GM23248 (cell line): ENCODE measurements around the gene RWDD2A.

Experiments used
- EZH2 ChIP-seq: fragments of 200-600 bp; sonication (generic); IDR thresholded peaks from 2 replicates; pipeline ENCODE4 v1.6.1; 2018; ENCODE audit warnings: antibody characterized with exemption, mild to moderate bottlenecking; ENCODE audit not compliant: insufficient read depth, poor library complexity, severe bottlenecking
- EZH2phosphoT487 ChIP-seq: fragments of 200-600 bp; sonication (generic); IDR thresholded peaks from 2 replicates; pipeline ENCODE4 v1.6.1; 2018; ENCODE audit warnings: antibody characterized with exemption, moderate library complexity, mild to moderate bottlenecking, low read depth; ENCODE audit not compliant: insufficient read depth

GRCh38 chr6:83185096-83185495, 8.1 kb upstream of the RWDD2A start:
- no peak for TF ChIP-seq EZH2
- TF ChIP-seq EZH2phosphoT487, result no peak
